Measurements from ENCODE around the gene PRRG2.
A peak's percentile ranks its signal among the peaks of the same experiment; 100 is the strongest.

Gene PRRG2

GRCh38 chr19:49574206-49574755, 6.8 kb upstream of the PRRG2 start:
- H3K4me3 ChIP-seq (ENCODE audit: low read length) = no peak overlapping the region
- TF ChIP-seq CTCF (conservative IDR thresholded peaks at IDR 0.05; ENCODE audit: low read depth, low read length) = no peak
- no peak for DNase-seq (ENCODE audit: low read depth)

GRCh38 chr19:49579193-49579592, 1.9 kb upstream of the PRRG2 start:
- TF ChIP-seq CTCF (conservative IDR thresholded peaks at IDR 0.05; ENCODE audit: low read depth, low read length) = no peak
- DNase-seq (ENCODE audit: low read depth) = no peak
- peak overlapping the region; percentile 99 for H3K4me3 ChIP-seq (ENCODE audit: low read length)

DNA sequence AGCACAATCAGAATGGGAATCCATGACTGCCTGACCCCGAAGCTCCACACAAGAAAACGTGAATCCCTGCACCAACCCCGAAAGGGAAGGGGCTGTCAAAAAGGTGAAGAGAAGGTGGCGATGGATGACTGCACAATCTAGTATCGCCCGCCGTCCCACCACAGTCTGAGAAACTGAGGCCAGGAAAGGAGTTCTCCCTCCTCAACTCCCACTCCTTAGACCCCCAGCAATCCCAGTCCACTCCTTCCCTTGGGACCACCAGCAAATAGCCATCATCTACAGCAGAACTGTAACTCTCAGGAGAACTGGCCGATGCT, 1.2 kb upstream of the PRRG2 start:
- DNase-seq (ENCODE audit: low read depth) = no peak
- peak overlapping the region; percentile 99 for H3K4me3 ChIP-seq (ENCODE audit: low read length)
- no peak for TF ChIP-seq CTCF (conservative IDR thresholded peaks at IDR 0.05; ENCODE audit: low read depth, low read length)

GRCh38 chr19:49580264-49581006, 681 bp upstream of the PRRG2 start, which contains the start of gene NOSIP:
NOSIP (minus strand) TSS chr19:49580556; CDS start chr19:49560691, 19,865 bp downstream.
- peak within 1 kb of the TSS; percentile 99 for H3K4me3 ChIP-seq (ENCODE audit: low read length)
- peak; percentile 87 for DNase-seq (ENCODE audit: low read depth)
- no peak for TF ChIP-seq CTCF (conservative IDR thresholded peaks at IDR 0.05; ENCODE audit: low read depth, low read length)

- no peak for TF ChIP-seq CTCF (conservative IDR thresholded peaks at IDR 0.05; ENCODE audit: low read depth, low read length)
- H3K4me3 ChIP-seq (ENCODE audit: low read length) = no peak overlapping the region
These were observed 2.1 kb downstream of the PRRG2 start for GRCh38 chr19:49583239-49583638.

GRCh38 chr19:49585023-49585422, 3.9 kb downstream of the PRRG2 start:
- no peak for TF ChIP-seq CTCF (conservative IDR thresholded peaks at IDR 0.05; ENCODE audit: low read depth, low read length)
- DNase-seq (ENCODE audit: low read depth) = no peak
- H3K4me3 ChIP-seq (ENCODE audit: low read length) = no peak overlapping the region

More at GRCh38 chr19:49583239-49583638, 2.1 kb downstream of the PRRG2 start:
- no peak for DNase-seq (ENCODE audit: low read depth)

DNA sequence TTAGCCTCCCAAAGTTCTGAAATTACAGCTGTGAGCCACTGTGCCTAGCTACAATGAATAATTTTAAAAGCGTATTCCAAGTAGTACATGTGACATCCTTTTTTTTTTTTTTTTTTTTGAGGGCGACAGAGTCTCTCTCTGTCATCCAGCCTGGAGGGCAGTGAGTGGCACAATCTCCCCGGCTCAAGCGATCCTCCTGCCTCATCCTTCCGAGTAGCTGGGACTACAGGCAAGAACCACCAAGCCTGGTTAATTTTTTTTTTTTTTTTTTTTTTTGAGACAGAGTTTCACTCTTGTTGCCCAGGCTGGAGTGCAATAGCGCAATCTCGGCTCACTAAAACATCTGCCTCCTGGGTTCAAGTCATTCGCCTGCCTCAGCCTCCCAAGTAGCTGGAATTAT, 6.1 kb downstream of the PRRG2 start:
- H3K4me3 ChIP-seq (ENCODE audit: low read length) = no peak overlapping the region
- TF ChIP-seq CTCF (conservative IDR thresholded peaks at IDR 0.05; ENCODE audit: low read depth, low read length) = no peak
- DNase-seq (ENCODE audit: low read depth) = no peak
